Fibroblast of skin of back (primary cell): ENCODE data around the gene CPS1.

Experiments used
- DNase-seq: peaks from one replicate; pipeline ENCODE4 v3.0.0-alpha.2; 2013

The CPS1 gene

GRCh38 chr2:210611466-210611865, 55.1 kb downstream of the CPS1 start:
- no peak for DNase-seq

DNA sequence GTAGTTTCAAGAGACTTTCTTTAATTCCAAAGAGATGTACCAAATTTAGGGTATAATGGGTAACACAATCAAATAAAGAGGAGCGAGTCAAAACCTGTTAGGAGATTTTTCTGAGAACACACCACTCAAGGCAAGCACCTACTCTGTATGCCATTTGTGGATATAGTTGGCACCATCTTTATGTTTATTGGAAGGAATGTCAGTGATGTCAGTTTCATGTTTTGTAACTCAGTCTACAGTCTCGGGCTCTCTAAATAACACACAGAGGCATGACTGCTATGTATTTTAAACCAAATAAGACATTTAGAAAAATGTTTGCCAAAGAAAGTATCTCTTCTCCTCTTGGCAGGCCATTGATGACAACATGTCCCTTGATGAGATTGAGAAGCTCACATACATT, 59.7 kb downstream of the CPS1 start:
- DNase-seq, result no peak

GRCh38 chr2:210617318-210617717, 60.9 kb downstream of the CPS1 start:
- no peak for DNase-seq

DNA sequence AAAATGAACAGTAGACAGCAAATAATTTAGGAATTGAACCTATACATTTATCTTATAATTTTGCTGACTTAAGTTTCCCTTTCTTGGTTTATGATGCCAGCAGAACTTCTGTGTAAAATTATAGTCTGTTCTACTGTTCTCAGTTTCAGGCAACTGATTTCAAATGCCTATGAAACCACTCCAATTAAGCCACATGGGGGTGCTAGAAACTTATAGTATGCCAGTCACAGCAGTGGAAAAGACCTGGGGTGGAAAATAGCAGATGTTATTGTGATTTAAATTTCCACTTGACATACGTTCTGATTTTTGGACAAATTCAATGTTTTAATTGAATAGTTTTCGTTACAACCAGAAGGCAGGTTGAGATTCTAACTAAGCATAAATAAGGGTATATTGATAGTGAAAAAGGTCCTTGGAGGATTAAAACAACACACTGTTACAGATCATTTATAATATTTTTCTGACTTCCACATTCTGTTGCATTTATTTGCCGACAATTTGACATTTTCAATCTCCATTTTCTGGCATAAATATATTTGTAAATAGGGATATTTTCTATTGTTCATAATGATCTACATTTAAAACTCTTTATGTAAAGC, 61.4 kb downstream of the CPS1 start:
- peak; percentile 40 for DNase-seq

GRCh38 chr2:210620456-210620855, 64.1 kb downstream of the CPS1 start:
- no peak for DNase-seq

DNA sequence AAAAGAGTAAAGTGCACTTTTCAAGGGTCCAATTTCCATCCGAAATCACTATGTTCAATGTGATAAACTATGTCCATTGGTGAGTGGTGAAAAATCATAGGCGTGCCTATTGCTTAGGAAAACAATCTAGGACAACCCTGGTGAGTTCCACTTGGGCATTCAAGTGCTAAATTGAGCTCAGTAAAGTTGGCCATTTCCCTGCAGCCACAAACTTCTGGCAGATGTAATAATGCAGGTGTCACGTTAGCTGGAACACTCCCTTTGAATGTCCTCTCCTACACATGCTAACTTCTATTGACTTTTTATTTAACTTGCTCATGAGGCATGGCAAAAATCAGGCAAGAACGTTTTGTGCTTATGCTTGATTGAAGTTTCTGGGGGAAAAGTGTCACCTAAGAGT, 67.1 kb downstream of the CPS1 start:
- DNase-seq, result no peak

GRCh38 chr2:210626849-210627248, 70.5 kb downstream of the CPS1 start:
- peak; percentile 9 for DNase-seq

DNA sequence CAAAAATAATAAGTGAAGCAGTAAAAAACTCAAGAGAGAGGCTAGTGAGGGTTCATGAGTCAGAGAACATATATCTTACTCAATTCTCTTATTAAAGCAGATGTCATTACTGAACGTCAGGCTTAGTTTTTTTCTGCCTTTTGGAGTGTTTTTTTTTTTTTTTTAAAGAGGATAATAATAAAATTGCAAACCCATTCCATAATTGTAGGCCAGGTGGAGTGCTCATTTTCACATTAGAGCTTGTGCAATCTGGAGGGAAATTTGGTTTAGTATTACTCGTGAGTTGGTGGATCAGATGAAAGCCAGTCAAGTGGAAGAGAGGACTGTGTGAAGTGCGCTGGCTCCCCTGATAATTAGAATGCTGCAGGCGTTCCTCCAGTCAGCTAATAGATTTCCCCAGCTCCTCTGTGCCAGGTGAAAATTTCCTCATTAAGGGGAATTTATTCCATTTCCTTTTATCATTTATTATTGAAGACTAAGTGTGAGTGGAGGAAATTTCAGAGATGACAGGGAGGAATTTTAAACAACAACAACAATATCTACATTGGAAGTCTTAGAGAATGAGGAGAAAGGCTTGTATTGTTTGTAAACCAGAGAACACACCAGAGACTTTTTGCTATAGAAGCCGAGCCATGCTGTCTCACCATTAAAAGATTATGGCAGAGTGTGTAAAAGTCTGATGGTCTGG, 74.6 kb downstream of the CPS1 start:
- no peak for DNase-seq

- DNase-seq, result no peak
Measured at GRCh38 chr2:210633699-210634098, 77.3 kb downstream of the CPS1 start.

- DNase-seq, result no peak
Measured at GRCh38 chr2:210635257-210635656, 78.9 kb downstream of the CPS1 start.

GRCh38 chr2:210642333-210642732, 85.9 kb downstream of the CPS1 start:
- no peak for DNase-seq

DNA sequence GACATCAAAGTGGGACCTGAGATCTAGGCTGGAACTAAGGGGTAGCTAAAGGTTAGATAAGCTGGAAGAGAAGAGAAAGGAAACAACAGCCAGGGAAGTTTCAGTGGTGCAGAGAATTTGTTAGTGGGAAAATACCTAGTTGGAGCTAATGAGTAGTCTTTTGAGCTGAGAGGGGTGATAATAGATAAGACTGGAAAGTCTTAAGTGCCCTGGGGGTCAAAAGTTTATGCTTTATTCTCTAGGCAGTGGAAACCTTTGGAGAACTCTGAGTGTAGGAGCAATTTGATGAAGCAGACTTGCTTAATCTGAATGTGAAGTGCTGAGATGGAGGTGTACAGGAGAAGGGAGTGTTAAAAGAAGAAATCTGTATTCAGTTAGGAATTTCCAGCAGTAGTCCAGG, 90.8 kb downstream of the CPS1 start:
- no peak for DNase-seq

- peak; percentile 8 for DNase-seq
Measured at GRCh38 chr2:210654091-210654490, 97.7 kb downstream of the CPS1 start.

DNA sequence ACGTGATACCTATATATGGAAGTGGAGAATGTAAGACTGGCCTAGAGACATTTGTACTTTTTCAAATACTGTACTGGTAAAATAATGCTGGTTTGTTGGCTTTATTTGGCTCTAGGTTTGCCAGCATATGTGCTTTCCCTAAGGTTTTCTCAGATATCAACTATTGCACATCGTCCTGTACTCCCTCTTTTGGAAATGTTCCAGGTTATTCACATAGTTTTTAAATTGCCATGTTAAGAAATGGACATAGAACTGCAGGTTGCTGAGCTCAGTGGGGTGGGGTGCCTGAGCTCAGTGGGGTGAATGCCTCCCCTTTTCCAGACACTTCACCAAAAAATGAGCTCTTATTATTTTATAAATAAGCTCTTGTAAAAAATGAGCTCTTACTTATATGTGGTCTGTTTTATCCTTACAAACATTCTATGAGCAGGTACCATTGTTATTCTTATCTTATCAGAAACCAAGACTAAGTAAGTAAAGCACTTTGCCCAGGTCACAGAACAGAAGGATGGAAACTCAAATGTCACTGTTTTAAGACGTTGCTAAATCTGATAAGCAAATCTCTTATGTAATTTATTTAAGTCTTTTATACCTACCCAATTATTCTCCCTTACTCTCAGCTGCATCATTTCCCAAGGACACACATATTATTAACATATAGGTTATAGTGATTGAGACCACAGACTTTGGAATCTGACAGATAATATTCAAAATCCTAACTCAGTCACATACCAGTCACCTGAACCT, 99.0 kb downstream of the CPS1 start:
- no peak for DNase-seq

GRCh38 chr2:210657874-210658273, 101.5 kb downstream of the CPS1 start:
- DNase-seq, result no peak

DNA sequence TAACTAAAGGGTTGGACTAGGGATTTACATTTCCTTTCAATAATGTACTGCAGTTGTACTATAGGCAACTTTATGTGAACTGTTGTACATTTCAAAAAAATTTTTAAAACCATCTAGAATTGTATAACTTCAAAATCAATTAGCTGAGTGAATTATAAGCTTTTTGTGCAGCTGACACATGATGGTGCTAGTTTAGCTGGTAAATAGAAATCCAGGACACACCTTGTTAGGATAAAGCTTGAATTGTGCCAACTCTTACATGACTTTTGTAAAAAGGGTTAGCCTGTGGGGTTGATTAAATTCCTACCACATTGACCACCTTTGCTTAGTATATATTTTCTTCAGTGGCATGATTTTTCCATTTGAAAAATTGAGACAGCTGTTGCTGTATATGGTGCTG, 104.4 kb downstream of the CPS1 start:
- no peak for DNase-seq

- no peak for DNase-seq
Measured at GRCh38 chr2:210662560-210662959, 106.2 kb downstream of the CPS1 start.

GRCh38 chr2:210663631-210664089, 107.3 kb downstream of the CPS1 start:
- DNase-seq, result peak; percentile 3

GRCh38 chr2:210667711-210668110, 111.3 kb downstream of the CPS1 start:
- DNase-seq, result no peak

- no peak for DNase-seq
Measured at GRCh38 chr2:210671065-210671464, 114.7 kb downstream of the CPS1 start.

DNA sequence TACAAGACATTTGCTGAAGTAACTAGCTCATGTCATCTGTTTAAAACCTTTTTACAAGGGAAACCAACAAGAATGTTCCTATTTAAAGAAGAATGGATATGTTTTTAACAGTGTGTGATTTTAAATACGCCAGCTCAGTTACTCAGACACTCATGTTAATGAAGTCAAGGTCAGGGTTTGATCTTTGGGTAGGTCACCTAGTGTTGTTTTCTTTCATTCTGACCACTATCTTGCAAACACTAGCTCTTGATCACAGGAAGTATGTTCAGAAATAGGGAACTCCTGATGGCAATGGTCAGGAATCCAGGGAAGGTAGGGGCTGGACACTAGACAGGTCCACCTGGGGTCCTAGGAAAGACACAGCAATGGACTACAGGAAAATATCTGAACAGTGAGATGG, 116.7 kb downstream of the CPS1 start:
- DNase-seq, result no peak

DNA sequence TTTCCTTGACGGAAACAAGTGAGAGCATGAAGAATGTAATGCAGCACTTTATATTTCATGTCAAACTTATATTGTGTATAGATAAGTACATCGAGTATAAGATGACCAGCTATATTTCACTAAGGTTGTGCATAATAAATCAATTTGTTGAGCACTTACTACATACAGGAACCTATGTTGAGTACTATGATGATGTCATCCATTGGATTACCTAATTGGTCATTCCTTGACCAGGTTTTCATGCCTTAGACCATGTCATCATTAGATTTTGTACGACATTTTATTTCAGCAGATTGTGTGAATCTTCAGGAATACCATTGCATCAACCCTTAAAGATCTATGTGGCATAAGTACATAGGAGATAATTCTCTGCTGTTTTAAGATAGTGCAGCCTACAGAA, 119.7 kb downstream of the CPS1 start:
- DNase-seq, result no peak

GRCh38 chr2:210681491-210681890, 125.1 kb downstream of the CPS1 start:
- no peak for DNase-seq

GRCh38 chr2:210686401-210686800, 130.0 kb downstream of the CPS1 start:
- DNase-seq, result no peak
